HepG2 (cell line): ENCODE results near the gene EIF3A. TPM values are rescaled to one million over a fixed set of nuclear protein-coding genes. Genes with fewer than 3 reads are reported as not detected.
A peak's percentile ranks its signal among the peaks of the same experiment; 100 is the strongest.

ENCODE experiments used
- ARID4A ChIP-seq: sonication (generic); formaldehyde crosslinking; IDR thresholded peaks from 2 replicates; pipeline ENCODE4 v1.5.0; 2020; ENCODE audit warnings: mild to moderate bottlenecking, missing genetic modification reagents, borderline replicate concordance
- CHD2 ChIP-seq: IDR thresholded peaks from 2 replicates; pipeline ENCODE4 v1.6.1; 2011; ENCODE audit warnings: low read depth, low read length, improper control_type of control experiment
- TBX2 ChIP-seq: sonication (generic); formaldehyde crosslinking; IDR thresholded peaks from 2 replicates; pipeline ENCODE4 v1.5.0; 2020; ENCODE audit warnings: missing genetic modification reagents, mild to moderate bottlenecking, borderline replicate concordance
- UBTF ChIP-seq: sonication (generic); formaldehyde crosslinking; IDR thresholded peaks from 2 replicates; pipeline ENCODE4 v1.4.0; 2020; ENCODE audit warnings: mild to moderate bottlenecking, missing genetic modification reagents
- YEATS4 ChIP-seq: sonication (generic); formaldehyde crosslinking; IDR thresholded peaks from 2 replicates; pipeline ENCODE4 v1.4.0; 2020; ENCODE audit warnings: missing genetic modification reagents, borderline replicate concordance
- ZFP37 ChIP-seq: sonication (generic); formaldehyde crosslinking; IDR thresholded peaks from 2 replicates; pipeline ENCODE4 v1.4.0; 2020; ENCODE audit warnings: missing genetic modification reagents, borderline replicate concordance
- ZFP82 ChIP-seq: sonication (generic); formaldehyde crosslinking; IDR thresholded peaks from 2 replicates; pipeline ENCODE4 v1.5.1; 2020; ENCODE audit warnings: mild to moderate bottlenecking, missing genetic modification reagents, borderline replicate concordance
- ZNF10 ChIP-seq: sonication (generic); formaldehyde crosslinking; IDR thresholded peaks from 2 replicates; pipeline ENCODE4 v1.4.0; 2020; ENCODE audit warnings: mild to moderate bottlenecking, low read depth, missing genetic modification reagents, borderline replicate concordance
- ZNF256 ChIP-seq: sonication (generic); formaldehyde crosslinking; conservative IDR thresholded peaks from 2 replicates; pipeline ENCODE4 v1.4.0; 2020; ENCODE audit warnings: missing genetic modification reagents
- ZNF3 ChIP-seq: IDR thresholded peaks from 2 replicates; pipeline ENCODE4 v1.7.0; 2017; ENCODE audit warnings: inconsistent platforms
- ZNF333 ChIP-seq: sonication (generic); formaldehyde crosslinking; IDR thresholded peaks from 2 replicates; pipeline ENCODE4 v1.4.0; 2020; ENCODE audit warnings: mild to moderate bottlenecking, missing genetic modification reagents, borderline replicate concordance
- ZNF431 ChIP-seq: sonication (generic); formaldehyde crosslinking; IDR thresholded peaks from 2 replicates; pipeline ENCODE4 v1.9.0; 2022; ENCODE audit warnings: missing genetic modification reagents, low read depth, mild to moderate bottlenecking, borderline replicate concordance
- ZNF709 ChIP-seq: sonication (generic); formaldehyde crosslinking; IDR thresholded peaks from 2 replicates; pipeline ENCODE4 v1.5.0; 2020; ENCODE audit warnings: mild to moderate bottlenecking, missing genetic modification reagents
- ZUFSP ChIP-seq: sonication (generic); formaldehyde crosslinking; IDR thresholded peaks from 2 replicates; pipeline ENCODE4 v1.9.0; 2021; ENCODE audit warnings: missing genetic modification reagents, mild to moderate bottlenecking, borderline replicate concordance
- polyA plus RNA-seq, 8 experiments: library from polyadenylated mRNA; depleted of rRNA in 3 of 8; stranded (reverse) in 7 of 8; unstranded in 1 of 8; fragments of >200 nt; fragmentation: Illumina TruSeq in 4 of 8; extraction: Trizol in 4 of 8; gene quantifications; 2 replicates each; pipeline versions ENCODE4 v1.2.1 to v1.2.3, GENCODE V29; 2011 to 2016; ENCODE audit warnings: low read depth in 4 of 8, missing spikeins in 1 of 8, mixed read lengths in 1 of 8; ENCODE audit not compliant: insufficient read depth in 1 of 8
- total RNA-seq, 5 experiments: library from RNA; depleted of rRNA; stranded (reverse); fragments of >200 nt; fragmentation: Illumina TruSeq; extraction: Trizol; gene quantifications; 2 replicates each; pipeline ENCODE4 v1.2.3, GENCODE V29; 2016; ENCODE audit warnings: low read depth in 1 of 5
- TF ChIP-seq, protein P1 (sequence below): sonication (generic); formaldehyde crosslinking; IDR thresholded peaks from 2 replicates; pipeline ENCODE4 v1.4.0; 2020; ENCODE audit warnings: missing genetic modification reagents, borderline replicate concordance

The EIF3A gene
- total and polyA plus RNA-seq, 2 of the 13 experiments (the other 11 are each of a cell fraction or from before 2014, with no cell fraction given): 25.6 to 117 TPM

DNA sequence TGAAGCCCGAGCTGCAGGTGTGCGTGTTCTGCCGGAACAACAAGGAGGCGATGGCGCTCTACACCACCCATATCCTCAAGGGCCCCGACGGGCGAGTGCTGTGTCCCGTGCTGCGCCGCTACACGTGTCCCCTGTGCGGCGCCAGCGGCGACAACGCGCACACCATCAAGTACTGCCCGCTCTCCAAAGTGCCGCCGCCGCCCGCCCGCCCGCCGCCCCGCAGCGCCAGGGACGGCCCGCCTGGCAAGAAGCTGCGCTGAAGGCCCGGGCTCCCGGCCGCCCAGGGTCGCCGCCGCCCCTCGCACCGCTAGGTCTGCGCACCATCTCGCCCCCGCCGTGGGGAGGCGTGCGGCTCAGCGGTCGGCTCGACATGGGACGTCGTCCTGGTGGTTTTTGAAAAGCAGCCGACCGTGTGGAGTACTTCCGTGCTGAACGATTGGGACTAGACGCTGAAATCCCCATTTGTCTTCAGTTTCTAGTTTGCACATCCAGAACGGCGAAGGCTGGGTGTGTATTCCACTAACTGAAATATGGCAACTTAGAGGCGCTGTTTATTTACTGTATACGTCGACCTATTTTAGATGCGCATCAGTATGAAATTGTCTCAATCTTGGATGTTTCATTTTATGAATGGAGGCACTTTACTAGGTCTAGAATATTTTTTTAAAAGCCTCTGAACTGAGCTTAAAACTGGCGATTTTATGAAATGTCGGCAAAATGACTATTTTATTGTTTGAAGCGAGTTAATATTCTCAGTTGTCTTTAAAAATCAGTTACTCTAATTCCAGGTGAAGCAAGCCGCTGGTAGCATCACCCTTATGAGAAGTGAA lies 50.0 kb downstream of the EIF3A start (continued):
- TF ChIP-seq UBTF (CRISPR knock-in tag) (peak; percentile 62; the same call in 1 of the 2 replicates), ZFP37 (CRISPR knock-in tag) (no peak), ZNF431 (CRISPR knock-in tag) (no peak), CHD2 (no peak), ZUFSP (no peak), ARID4A (peak; percentile 60; the same call in 1 of the 2 replicates), YEATS4 (CRISPR knock-in tag) (no peak; the same call in 1 of the 2 replicates), ZFP82 (CRISPR knock-in tag) (peak; percentile 84; the same call in 1 of the 2 replicates), ZNF709 (no peak), ZNF10 (CRISPR knock-in tag) (no peak), ZNF333 (CRISPR knock-in tag) (no peak), TBX2 (CRISPR knock-in tag) (no peak), ZNF256 (CRISPR knock-in tag) (no peak), ZNF3 (no peak)
- TF ChIP-seq, protein P1, sequence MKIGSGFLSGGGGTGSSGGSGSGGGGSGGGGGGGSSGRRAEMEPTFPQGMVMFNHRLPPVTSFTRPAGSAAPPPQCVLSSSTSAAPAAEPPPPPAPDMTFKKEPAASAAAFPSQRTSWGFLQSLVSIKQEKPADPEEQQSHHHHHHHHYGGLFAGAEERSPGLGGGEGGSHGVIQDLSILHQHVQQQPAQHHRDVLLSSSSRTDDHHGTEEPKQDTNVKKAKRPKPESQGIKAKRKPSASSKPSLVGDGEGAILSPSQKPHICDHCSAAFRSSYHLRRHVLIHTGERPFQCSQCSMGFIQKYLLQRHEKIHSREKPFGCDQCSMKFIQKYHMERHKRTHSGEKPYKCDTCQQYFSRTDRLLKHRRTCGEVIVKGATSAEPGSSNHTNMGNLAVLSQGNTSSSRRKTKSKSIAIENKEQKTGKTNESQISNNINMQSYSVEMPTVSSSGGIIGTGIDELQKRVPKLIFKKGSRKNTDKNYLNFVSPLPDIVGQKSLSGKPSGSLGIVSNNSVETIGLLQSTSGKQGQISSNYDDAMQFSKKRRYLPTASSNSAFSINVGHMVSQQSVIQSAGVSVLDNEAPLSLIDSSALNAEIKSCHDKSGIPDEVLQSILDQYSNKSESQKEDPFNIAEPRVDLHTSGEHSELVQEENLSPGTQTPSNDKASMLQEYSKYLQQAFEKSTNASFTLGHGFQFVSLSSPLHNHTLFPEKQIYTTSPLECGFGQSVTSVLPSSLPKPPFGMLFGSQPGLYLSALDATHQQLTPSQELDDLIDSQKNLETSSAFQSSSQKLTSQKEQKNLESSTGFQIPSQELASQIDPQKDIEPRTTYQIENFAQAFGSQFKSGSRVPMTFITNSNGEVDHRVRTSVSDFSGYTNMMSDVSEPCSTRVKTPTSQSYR (CRISPR knock-in tag): no peak
